Right kidney (tissue), 1 donor: Measurements from ENCODE around the gene ARMC5.
"Not testable (repeated sequence)": the region's sequence is repeated elsewhere in the genome, so short reads cannot be mapped to it uniquely, and the experiment has no call there.

ENCODE experiments used
- DNase-seq: peaks from one replicate; pipeline ENCODE4 v3.0.0-alpha.2; 2016

ARMC5 gene

GRCh38 chr16:31498493-31498892 lies 39.2 kb downstream of the ARMC5 start:
- no peak for DNase-seq

GRCh38 chr16:31499928-31500327 lies 40.6 kb downstream of the ARMC5 start:
- DNase-seq, result no peak

GRCh38 chr16:31501226-31501965 lies 42.1 kb downstream of the ARMC5 start:
- DNase-seq, result no peak

GRCh38 chr16:31501966-31502348 lies 42.7 kb downstream of the ARMC5 start:
- DNase-seq, result no peak

DNA sequence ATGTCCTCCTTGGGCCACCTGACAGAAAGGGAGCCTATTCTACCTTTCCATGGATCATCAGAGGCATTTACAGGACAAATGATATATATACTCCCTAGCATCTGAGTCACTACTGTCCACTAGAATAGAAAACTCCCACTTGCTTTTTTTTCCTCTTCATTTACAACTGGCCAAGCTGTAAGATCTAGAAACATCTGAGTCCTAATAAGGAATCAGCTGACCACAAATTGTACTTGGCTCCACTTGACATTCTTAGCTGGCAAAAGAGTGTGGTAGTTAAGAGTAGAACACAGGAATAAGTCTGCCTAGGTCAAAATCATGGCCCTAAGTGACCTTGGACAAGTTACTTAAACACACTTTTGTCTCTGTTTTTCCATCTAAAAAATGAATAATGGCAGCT lies 43.7 kb downstream of the ARMC5 start:
- no peak for DNase-seq

DNA sequence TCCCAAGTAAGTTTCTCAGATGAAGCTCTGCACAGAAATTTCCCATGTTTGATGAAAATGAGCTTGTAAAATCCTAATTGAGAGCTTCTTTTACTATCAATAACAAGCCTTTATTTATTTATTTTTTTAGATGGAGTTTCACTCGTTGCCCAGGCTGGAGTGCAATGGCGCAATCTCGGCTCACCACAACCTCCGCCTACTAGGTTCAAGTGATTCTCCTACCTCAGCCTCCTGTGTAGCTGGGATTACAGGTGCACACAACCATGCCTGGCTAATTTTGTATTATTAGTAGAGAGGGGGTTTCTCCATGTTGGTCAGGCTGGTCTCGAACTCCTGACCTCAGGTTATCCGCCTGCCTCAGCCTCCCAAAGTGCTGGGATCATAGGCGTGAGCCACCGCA lies 44.3 kb downstream of the ARMC5 start:
- not testable (repeated sequence) for DNase-seq

- DNase-seq, result no peak
Observed at GRCh38 chr16:31504159-31504558, 44.9 kb downstream of the ARMC5 start.

GRCh38 chr16:31505483-31505882 lies 46.2 kb downstream of the ARMC5 start:
- no peak for DNase-seq

DNA sequence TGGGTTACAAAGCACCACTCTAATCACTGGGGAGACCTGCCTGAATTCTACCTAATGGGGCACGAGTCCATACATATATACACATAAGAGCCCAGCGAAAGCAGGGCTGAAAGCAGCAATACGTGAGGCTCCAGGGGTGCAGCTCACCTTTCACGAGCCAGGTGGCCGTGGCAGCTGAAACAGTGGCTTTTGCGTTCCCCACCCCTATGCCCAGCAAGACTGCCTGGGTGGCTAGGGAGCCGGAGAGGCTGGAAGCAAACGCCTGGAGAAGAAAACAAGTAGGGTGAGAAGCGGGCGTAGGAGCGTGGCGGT lies 48.3 kb downstream of the ARMC5 start:
- no peak for DNase-seq

DNA sequence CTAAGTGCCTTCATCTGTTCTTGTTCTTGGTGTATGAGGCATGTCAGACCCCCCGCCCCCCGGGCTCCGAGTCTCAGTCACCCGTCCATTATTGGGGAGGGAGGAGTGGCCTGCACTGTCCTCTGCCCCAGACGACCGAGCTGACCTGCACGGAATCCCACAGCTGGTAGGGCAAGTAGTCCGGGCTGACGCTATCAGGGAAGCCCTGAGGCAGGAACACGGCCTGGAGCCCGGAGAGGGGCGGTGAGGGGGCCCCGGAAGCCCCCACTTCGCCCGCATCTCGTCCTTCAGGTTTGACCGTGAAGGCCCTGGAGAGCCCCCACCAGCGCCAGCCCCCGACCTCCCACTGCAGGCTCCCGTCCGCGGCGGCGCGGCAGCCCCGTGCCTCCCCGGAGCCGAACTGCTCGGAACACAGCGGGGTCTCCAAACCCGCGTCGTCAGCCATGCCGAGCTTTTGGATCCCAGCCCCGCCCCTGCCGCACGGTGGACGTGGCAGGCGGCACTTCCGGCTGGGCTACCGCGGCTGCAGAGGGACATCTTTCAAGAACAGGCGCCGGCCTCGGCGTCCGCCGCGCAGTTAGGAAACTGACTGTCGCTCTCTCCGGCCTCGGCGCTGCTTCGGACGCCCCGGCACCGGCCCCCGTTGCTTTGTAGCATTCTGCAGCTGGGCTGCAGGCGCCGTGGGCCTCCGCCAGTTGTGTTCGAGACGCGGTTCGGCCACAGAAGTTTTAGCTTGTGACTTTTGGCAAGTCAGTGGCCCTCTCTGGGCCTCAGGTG lies 48.8 kb downstream of the ARMC5 start, which contains the start of gene RUSF1:
Gene RUSF1 (minus strand): TSS at position 463 of the 777 bp plus-strand sequence. CDS start 18 bp downstream, at position 445.
- DNase-seq, result peak; percentile 96

DNA sequence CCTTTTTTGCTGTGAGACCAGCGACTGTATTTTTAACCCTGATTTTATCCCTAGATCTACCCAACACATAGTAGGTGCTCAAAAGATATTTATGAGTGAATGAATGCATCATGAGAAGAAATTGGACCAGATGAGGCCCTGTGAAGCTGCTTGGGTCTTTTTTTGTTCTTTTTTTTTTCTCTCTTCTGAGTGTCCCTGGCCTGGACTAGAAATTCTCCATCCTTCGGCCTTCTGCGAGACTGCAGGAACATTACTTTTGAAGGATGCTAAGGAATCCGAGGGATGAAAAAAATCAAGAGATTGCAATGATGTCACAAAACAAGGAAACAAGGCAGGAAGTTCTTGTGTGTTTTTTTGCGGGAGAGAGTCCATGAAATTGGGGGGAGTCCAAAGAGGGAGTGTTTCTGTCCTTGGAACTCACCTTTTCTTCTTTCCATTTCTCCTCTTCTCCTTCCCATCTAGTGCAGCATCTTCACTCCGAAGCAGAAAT lies 49.5 kb downstream of the ARMC5 start:
- no peak for DNase-seq

DNA sequence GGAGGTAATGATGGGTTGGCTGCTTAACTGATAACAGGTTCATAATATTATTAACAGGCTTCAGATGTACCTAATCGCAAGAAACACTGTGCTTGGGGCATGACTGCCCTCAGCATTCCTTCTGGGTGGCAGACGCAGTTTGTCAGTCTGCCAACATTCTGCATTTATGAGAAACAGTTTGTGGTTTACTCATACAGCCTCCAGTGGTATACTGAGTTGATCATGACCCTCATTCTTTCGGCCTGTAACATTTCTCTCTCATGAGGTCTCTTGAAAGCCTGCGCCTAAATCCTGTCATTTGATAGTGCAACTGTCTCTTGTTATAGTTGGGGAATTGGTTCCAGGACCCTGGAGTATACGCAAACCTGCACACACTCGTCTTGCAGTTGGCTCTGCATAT lies 53.8 kb downstream of the ARMC5 start:
- no peak for DNase-seq

DNA sequence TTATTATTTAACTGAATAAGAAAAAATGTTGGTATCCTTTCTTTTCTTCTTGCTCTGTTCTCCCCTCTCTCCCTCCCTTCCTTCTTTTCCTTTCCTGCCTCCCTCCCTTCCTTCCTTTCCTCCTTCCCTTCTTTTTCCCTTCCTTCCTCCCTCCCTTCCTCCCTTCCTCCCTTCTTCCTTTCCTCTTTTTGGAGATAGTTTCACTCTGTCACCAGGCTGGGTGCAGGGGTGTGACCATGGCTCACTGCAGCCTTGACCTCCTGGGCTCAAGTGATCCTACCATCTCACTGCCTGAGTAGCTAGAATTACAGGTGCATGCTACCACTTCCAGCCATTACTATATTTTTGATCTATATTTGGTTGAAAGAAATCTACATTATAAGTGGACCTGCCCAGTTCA lies 54.6 kb downstream of the ARMC5 start:
- no peak for DNase-seq
